Activated naive CD8-positive, alpha-beta T cell treated with anti-CD3 and anti-CD28 coated beads, Interleukin-2, amount 50 U/mL, for 24 hours (primary cell): ENCODE data around the gene RHOG.

Experiments
- ATAC-seq: fragments of 150-1000 bp; cut with Tn5 transposase; one replicate; pipeline ENCODE4 v1.10.0; 2021
- DNase-seq: peaks from one replicate; pipeline ENCODE4 v3.0.0; 2021
- H3K27ac Mint-ChIP-seq: one replicate; pipeline ENCODE4 v1.8.0; 2021; ENCODE audit warnings: mild to moderate bottlenecking, mixed read lengths
- H3K27me3 Mint-ChIP-seq: one replicate; pipeline ENCODE4 v1.8.0; 2021; ENCODE audit warnings: mixed read lengths
- H3K36me3 Mint-ChIP-seq: one replicate; pipeline ENCODE4 v1.8.0; 2021; ENCODE audit warnings: low read depth, mixed read lengths
- H3K4me1 Mint-ChIP-seq: one replicate; pipeline ENCODE4 v1.8.0; 2021; ENCODE audit warnings: mixed read lengths
- H3K4me3 Mint-ChIP-seq: one replicate; pipeline ENCODE4 v1.8.0; 2021; ENCODE audit warnings: mild to moderate bottlenecking, moderate library complexity, mixed read lengths
- H3K9me3 Mint-ChIP-seq: one replicate; pipeline ENCODE4 v1.8.0; 2021; ENCODE audit warnings: mixed read lengths

Gene RHOG

DNA sequence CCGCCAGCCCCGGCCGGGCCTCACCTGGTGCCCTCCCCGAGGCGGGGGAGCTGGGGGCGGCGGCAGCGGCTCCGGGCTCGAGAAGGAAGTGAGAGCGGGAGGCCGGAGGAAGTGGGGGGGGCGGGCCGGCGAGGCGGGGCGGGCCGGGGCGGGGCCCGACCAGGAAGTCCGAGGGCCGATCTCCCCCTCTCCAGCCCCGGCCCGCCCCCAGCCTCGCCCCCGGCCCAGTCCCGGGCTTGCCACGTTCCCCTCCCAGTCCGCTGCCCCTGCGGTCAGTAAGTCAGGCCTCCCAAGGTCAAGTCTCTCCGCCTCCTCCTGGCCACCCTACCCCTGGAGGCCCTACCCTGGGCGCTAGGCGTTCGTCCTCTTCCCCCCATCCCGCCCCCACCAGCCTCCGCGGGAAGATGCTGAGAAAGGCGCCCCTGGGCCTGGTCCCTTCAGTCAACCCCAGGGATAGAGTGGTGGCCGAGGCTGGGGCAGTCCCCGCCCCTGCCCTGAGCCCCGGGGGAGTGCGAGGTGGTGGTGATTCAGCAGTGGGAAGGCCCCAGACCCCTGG, at the start of gene RHOG:
TSS of gene RHOG (minus strand) at position 90 of the 556 bp plus-strand sequence. CDS start 12,821 bp downstream, outside the sequence.
- DNase-seq (peak; percentile 95), ATAC-seq (peak; percentile 89)
- H3K27ac Mint-ChIP-seq, result peak within 1 kb of the TSS; percentile 96
- peaks cover 67% of the 10 kb centered on the region for H3K4me1 Mint-ChIP-seq
- H3K9me3 Mint-ChIP-seq, result no peaks in the 10 kb centered on the region
- H3K27me3 Mint-ChIP-seq, result no peaks in the 10 kb centered on the region
- peak within 1 kb of the TSS; percentile 98 for H3K4me3 Mint-ChIP-seq
- H3K36me3 Mint-ChIP-seq, result peaks cover 36% of the 10 kb centered on the region

DNA sequence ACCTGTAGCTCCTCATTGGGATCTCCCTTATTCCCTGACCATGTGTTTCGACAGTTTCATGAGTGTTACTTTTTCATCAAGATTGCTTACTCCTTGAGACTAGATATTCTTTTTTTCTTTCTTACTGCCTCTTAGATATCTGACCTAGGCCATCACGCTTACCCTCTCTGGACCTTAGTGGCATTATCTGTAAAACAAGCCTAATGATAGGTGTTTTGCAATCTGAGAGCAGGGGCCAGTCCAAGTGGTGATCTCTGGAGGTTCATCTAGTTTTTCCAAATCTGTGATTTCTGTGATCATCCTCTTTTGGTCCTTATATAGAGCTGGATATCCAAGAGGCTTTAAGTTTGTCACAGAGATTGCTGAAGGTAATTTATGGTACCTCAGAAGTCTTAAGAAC, 49.3 kb upstream of the RHOG start:
- Mint-ChIP-seq H3K4me1 (peaks cover 69% of the 10 kb centered on the region), H3K4me3 (no peak overlapping the region), H3K27me3 (no peaks in the 10 kb centered on the region), H3K36me3 (peaks cover 8% of the 10 kb centered on the region), H3K27ac (no peak overlapping the region), H3K9me3 (no peaks in the 10 kb centered on the region)
- DNase-seq (no peak), ATAC-seq (no peak)

DNA sequence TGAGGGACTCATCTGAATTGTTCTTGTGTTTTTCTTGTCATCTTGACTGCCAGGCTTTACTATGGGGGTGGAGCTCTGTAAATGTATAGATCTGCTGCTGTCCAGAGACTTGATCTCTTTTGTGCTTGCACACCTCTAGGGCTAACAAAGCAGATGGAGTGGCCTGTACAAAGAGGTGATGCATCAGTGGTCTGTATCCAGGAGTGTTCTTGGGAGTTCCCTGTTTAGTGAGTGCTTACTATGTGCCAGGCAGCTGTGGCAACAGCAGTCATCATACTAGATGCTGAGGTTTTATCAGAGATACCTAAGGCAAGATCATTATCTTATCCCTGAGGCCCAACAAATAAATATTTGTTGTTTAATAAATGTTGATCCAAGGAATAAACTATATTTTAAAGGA, 48.1 kb upstream of the RHOG start:
- peak; percentile 40 for ATAC-seq
- H3K27me3 Mint-ChIP-seq, result no peaks in the 10 kb centered on the region
- no peak overlapping the region for H3K4me3 Mint-ChIP-seq

DNA sequence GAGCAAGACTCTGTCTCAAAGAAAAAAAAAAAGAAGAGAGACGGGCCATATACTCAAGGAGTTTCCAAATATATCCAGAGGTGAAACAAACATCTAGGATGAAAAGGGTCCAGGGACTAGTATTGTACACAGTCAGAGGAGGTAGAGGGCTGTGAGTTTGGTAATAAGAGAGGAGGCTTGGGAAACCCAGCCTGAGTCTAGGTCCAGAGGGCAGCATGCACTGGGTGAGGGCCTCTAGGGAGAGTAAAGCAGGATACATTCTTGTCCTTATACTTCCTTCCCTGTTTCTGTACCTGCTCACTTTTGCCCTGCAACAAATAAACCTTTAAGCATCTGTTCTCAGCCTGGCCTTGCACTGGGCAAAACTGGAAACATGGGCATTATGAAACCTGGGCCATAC, 46.2 kb upstream of the RHOG start:
- no peaks in the 10 kb centered on the region for H3K9me3 Mint-ChIP-seq
- no peak overlapping the region for H3K4me3 Mint-ChIP-seq
- peaks cover 2% of the 10 kb centered on the region for H3K36me3 Mint-ChIP-seq
- no peak overlapping the region for H3K27ac Mint-ChIP-seq
- no peak for DNase-seq
- H3K4me1 Mint-ChIP-seq, result peaks cover 66% of the 10 kb centered on the region
- H3K27me3 Mint-ChIP-seq, result no peaks in the 10 kb centered on the region
- no peak for ATAC-seq

More for the DNA sequence above, 48.1 kb upstream of the RHOG start:
- Mint-ChIP-seq H3K36me3 (peaks cover 8% of the 10 kb centered on the region), H3K4me1 (peaks cover 67% of the 10 kb centered on the region), H3K9me3 (no peaks in the 10 kb centered on the region), H3K27ac (no peak overlapping the region)
- DNase-seq, result no peak

DNA sequence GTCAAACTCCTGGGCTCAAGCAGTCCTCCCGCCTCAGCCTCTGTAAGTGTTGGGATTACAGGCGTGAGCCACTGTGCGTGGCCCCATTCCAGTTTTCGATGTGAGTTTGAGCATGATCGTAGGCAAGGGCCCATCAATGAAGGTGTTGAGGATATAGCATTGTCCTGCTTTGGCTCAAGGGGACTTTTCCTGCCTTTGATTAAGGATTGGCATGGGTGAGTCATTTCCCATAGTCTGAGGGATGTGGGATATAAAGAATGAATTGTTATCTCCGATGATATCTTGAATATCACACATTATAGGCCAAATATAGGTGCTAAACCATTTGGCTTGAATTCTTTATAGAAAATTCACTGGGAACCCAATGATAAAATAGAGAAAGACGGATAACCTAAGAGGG, 45.1 kb upstream of the RHOG start:
- H3K4me3 Mint-ChIP-seq, result no peak overlapping the region
- H3K4me1 Mint-ChIP-seq, result peaks cover 65% of the 10 kb centered on the region
- DNase-seq, result no peak
- no peak overlapping the region for H3K27ac Mint-ChIP-seq
- no peaks in the 10 kb centered on the region for H3K36me3 Mint-ChIP-seq
- H3K9me3 Mint-ChIP-seq, result no peaks in the 10 kb centered on the region
- no peak for ATAC-seq
- H3K27me3 Mint-ChIP-seq, result no peaks in the 10 kb centered on the region

DNA sequence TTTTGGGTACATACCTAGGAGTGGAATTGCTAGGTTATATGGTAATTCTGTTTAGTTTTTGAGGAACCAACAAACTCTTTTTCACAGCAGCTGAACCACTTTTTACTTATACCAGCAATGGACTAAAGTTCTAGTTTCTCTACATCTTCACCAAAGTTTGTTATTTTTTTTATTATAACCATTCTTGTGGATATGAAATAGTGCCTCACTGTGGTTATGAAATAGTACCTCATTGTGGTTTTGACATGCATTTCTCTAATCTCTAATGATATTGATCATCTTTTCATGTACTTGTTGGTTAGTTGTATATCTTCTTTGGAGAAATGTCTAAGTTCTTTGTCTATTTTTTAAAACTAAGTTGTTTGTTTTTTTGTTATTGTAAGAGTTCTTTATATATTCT, 41.9 kb upstream of the RHOG start:
- peaks cover 2% of the 10 kb centered on the region for H3K36me3 Mint-ChIP-seq
- H3K4me3 Mint-ChIP-seq, result no peak overlapping the region
- no peaks in the 10 kb centered on the region for H3K27me3 Mint-ChIP-seq
- ATAC-seq, result no peak
- no peak for DNase-seq
- H3K9me3 Mint-ChIP-seq, result no peaks in the 10 kb centered on the region
- H3K4me1 Mint-ChIP-seq, result peaks cover 76% of the 10 kb centered on the region
- H3K27ac Mint-ChIP-seq, result no peak overlapping the region

DNA sequence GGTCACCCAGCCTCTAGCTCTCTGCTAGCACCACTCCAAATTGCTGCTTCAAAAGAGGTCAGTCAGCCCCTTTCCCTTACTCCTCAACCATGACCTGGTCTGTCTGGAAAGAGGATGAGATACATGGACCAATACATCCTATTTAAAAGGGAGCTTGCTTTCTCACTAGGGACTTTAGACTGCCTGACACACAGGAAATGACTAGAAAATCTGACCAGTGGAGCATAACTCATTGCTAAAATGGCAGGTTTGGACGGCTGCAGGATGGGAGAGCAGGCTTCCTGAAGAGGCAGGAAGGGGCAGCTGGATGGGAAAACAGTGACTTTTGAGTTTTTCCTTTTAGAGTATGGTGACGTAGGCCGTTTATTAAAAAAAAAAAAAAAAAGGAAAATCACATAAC, 40.0 kb upstream of the RHOG start:
- H3K9me3 Mint-ChIP-seq, result no peaks in the 10 kb centered on the region
- DNase-seq (no peak), ATAC-seq (peak; percentile 38)
- H3K27ac Mint-ChIP-seq, result peak overlapping the region; percentile 88
- H3K36me3 Mint-ChIP-seq, result peaks cover 2% of the 10 kb centered on the region
- H3K4me3 Mint-ChIP-seq, result no peak overlapping the region
- H3K4me1 Mint-ChIP-seq, result peaks cover 79% of the 10 kb centered on the region
- H3K27me3 Mint-ChIP-seq, result no peaks in the 10 kb centered on the region

DNA sequence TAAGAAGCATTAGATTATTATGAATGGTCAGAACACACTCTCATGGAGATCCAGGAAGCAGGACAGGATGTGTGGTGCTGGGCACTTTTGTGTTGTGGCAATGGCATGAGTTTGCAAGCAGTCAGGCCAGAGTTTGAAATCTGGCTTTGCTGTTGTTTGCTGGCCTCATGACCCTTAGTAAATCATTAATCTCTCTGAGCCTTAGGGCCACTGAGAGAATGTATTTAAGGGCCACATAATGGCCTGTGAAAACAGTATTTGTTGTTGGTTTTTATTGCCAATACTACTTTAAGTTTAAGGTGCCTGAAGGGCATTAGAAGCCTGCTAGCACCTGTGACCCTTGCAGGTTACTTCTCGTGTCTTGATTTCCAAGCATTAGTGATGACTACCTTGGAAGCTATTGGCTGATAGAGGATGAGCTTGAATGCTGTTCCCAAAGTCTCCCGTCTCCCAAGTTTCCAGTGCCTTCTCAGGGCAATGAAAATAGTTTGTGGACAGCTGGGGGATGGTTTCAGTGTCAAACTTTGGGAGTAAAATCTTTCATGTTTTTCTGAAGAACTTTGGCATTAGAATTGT, 39.3 kb upstream of the RHOG start:
- H3K4me3 Mint-ChIP-seq, result peak overlapping the region; percentile 3
- no peaks in the 10 kb centered on the region for H3K27me3 Mint-ChIP-seq
- DNase-seq (no peak), ATAC-seq (no peak)
- H3K27ac Mint-ChIP-seq, result peak overlapping the region; percentile 88
- peaks cover 83% of the 10 kb centered on the region for H3K4me1 Mint-ChIP-seq
- no peaks in the 10 kb centered on the region for H3K9me3 Mint-ChIP-seq
- H3K36me3 Mint-ChIP-seq, result peaks cover 2% of the 10 kb centered on the region

DNA sequence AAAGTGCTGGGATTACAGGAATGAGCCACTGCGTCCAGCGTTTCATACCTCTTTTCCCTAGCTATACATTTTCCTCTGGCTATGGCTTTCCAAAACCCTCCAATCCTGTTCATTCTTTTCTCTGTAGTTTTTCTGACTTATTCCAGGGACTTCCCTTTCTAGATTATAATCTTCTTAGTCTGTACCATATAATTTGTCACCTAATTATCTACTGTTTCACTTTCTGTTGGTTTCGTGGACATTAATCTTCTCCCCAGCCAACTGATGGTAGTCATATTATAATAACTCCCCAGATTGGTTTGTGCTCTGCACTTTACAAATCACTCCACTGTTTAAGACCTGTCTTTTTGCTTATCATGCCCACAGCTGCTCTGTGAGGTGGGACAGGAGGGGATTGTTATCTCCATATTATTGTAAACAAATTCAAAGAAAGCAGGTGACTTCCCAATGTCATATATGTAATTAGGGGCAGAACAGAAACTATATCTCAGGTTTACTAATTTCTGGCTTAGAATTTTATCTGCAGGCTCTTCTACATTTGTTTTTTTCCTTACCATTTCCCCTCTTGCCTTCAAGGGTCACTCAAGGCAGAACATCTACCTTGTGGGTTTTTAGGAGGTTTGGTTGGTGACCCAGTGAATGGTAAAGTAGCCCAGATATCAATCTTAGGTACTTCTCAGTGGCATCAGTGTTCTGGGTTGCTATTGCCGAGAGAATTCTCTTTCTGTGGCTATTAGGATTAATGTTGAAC, 38.6 kb upstream of the RHOG start:
- Mint-ChIP-seq H3K27me3 (no peaks in the 10 kb centered on the region), H3K4me1 (peaks cover 88% of the 10 kb centered on the region), H3K9me3 (no peaks in the 10 kb centered on the region), H3K36me3 (peaks cover 2% of the 10 kb centered on the region), H3K27ac (peak overlapping the region; percentile 88), H3K4me3 (peak overlapping the region; percentile 3)
- DNase-seq, result no peak
- peak; percentile 73 for ATAC-seq

DNA sequence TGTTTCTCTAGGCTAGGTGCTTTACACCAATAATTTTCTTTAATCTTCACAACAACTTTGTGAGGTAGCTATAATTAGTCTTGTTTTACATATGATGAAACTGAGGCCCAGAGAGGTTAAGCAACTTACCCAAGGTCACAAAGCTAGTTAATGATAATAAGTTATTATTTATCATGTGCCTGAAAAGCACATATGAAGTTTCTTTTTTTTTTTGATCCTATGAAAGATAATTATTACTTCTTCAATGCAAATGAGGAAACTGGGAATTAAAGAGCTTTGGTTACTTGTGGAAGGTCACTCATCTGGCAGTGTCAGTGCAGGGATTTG, 37.5 kb upstream of the RHOG start:
- DNase-seq (no peak), ATAC-seq (no peak)
- no peaks in the 10 kb centered on the region for H3K27me3 Mint-ChIP-seq
- H3K36me3 Mint-ChIP-seq, result peaks cover 2% of the 10 kb centered on the region
- H3K9me3 Mint-ChIP-seq, result no peaks in the 10 kb centered on the region
- H3K4me3 Mint-ChIP-seq, result no peak overlapping the region
- peak overlapping the region; percentile 24 for H3K27ac Mint-ChIP-seq
- peaks cover 86% of the 10 kb centered on the region for H3K4me1 Mint-ChIP-seq

DNA sequence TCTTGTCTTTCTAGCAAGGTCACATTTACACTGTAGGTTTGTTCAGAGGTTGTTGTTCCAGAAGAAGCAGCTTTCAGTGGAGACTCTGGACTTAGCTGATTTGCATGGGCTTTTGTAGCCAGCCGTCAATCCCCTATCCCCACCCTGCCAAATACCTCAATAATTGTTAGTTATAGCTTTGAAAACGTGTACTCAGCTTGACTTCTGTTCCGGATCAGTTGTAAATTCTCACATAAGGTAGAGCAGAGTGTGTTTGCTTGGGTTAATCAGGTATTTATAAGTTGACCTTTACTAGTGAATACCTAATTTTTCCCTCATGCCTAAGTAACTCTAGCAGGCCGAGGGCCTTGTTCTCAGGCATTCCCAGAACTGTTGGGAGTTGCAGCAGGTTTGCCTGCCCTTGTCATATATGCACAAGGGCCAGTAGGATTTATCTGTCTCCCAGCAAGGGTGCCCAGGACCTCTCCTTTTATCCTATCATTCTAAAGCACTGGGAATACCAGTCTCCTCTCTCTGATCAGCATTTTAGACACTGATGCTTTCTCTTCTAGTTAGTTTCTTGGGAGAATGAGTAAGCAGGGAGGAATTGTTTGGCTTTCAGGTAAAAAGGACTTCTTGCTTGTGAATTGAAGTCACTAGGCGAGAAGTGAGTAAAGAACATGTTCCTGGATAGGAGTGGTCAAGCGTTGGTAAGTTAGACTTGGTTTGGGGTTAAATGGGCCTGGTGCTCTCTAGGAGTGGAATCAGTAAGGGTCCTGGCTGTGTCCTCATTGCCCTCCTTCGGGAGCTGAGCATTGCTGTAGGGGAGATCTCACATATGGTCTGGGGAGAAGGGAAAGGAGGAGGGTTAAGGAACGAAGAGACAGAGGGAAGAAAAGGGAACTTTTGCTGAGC, 36.9 kb upstream of the RHOG start:
- Mint-ChIP-seq H3K27me3 (no peaks in the 10 kb centered on the region), H3K4me1 (peaks cover 83% of the 10 kb centered on the region), H3K36me3 (peaks cover 4% of the 10 kb centered on the region), H3K4me3 (no peak overlapping the region), H3K27ac (peak overlapping the region; percentile 25), H3K9me3 (no peaks in the 10 kb centered on the region)
- ATAC-seq (no peak), DNase-seq (no peak)

DNA sequence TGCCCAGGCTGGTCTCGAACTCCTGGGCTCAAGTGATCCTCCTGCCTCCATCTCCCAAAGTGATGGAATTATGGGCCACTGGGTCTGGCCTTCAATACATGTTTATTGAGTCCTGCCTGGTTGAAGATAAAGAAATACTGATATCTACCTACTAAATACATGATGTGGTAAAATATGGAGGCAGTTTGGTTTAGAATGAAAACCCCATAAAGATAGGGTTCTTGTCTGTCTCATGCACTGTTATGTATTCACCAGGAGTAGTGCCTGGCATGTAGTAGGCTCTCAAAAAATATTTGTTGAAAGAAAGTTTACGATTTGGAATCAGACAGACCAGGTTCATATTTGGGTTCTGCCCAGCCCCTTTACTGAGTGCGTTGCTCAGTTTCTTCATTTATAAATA, 35.9 kb upstream of the RHOG start:
- Mint-ChIP-seq H3K36me3 (peaks cover 4% of the 10 kb centered on the region), H3K4me1 (peaks cover 81% of the 10 kb centered on the region), H3K27ac (no peak overlapping the region), H3K27me3 (no peaks in the 10 kb centered on the region), H3K9me3 (no peaks in the 10 kb centered on the region), H3K4me3 (no peak overlapping the region)
- no peak for DNase-seq
- ATAC-seq, result no peak

DNA sequence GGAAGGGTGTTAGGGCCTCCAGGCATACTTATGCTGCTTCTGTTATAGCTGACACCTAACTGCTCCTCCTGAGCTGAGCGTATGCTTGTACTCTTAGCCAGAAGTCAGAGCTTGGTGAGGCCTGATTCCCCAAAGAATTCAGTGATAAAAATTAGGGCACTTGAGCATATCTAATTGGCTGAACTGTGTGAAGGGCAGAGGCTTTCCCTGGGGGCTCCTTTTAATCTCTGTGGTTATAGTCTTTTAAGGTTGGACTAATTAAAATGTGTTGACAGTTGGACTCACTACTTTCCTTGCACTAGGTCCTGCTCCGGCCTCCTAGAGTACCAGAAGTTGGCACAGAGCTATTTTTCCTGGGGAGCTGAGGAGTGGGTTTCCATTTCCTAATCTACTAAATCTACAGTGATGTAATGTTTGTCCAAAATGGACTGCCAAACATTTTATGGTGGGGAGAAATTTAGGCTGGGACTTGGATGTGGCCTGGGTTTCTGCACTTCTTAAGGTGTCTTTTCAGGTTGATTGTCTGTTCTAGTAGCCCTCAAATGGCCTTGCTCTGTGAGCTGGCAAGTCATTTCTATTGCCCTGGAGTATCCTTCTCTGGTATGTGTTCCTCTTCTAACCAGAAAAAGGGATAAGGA, 33.1 kb upstream of the RHOG start:
- no peak overlapping the region for H3K4me3 Mint-ChIP-seq
- peaks cover 8% of the 10 kb centered on the region for H3K36me3 Mint-ChIP-seq
- H3K4me1 Mint-ChIP-seq, result peaks cover 85% of the 10 kb centered on the region
- no peak overlapping the region for H3K27ac Mint-ChIP-seq
- ATAC-seq (no peak), DNase-seq (no peak)
- H3K27me3 Mint-ChIP-seq, result no peaks in the 10 kb centered on the region
- H3K9me3 Mint-ChIP-seq, result no peaks in the 10 kb centered on the region
